NCI-H524 treated with DMSO at 0.1 percent for 48 hours (cell line): ENCODE data around the gene SPRR1A.
"Not testable (repeated sequence)": the region's sequence is repeated elsewhere in the genome, so short reads cannot be mapped to it uniquely, and the experiment has no call there.

Source experiments
- DNase-seq: peaks from one replicate; lab custom pipeline; 2025; lab: John Stamatoyannopoulos, UW

SPRR1A gene

DNA sequence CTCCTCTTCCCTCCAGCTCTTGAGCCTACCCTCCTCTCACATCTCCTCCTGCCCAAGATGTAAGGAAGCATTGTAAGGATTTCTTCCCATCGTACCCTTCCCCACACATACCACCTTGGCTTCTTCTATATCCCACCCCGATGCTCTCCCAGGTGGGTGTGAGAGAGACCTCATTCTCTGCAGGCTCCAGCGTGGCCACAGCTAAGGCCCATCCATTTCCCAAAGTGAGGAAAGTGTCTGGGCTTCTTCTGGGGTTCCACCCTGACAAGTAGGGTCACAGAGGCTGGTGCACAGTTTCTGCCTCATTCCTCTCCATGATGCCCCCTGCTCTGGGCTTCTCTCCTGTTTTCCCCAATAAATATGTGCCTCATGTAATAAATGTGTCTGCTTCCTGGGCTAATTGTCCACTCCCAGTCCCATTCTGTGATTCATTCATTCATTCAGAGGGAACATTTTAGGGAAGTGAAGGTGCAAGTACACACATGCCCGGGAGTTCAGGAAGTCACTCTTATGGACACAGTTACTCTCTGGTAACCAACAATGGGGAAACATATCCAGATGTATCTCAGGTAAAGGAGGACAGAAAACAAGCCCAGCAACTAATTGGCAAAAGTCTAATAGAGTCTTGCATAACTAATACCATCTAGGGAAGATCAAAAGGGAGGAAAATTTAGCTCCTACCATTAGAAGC lies 11.5 kb upstream of the SPRR1A start:
- DNase-seq: no peak

- DNase-seq: no peak
These were observed 7.2 kb upstream of the SPRR1A start for GRCh38 chr1:152976688-152977087.

DNA sequence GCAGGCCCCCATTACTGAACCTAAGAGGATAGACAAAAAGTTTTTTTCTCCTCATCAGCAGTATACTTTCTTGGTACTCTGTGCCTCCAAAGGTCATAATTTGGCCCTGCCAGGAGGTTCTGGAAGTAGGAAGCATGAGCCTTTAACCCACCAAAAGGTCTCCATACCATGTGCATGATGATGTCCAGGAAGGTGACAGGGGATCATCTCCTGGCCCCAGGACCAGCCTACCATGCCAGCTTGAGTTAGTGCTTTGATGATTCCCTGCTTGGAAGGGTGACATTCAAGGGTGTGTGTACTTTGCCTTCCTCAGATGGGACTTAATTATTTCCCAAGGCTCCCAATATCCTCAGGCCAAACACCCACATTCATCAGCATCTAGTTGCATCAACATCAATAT lies 6.3 kb upstream of the SPRR1A start:
- DNase-seq: no peak

DNA sequence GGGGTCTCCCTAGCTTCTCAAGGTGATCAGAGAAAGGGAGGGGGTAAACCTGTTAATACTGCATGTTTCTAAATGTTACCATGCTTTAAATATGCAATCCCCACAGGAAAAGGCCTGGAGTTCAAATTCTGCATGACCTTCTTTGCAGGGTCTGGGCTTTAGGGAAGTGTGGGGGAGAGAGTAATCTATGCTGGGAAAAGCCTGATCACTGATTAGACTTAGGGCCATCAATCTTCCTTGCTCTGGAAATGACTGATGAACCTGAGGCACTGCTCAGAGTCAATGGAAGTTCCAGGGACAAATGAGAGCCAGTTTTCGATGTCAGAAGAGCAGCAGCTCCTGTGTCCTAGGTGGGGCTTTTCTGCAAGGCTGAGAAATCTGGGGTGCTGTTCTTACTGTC lies 3.2 kb upstream of the SPRR1A start:
- DNase-seq: no peak

- DNase-seq: no peak
These were observed 2.6 kb upstream of the SPRR1A start for GRCh38 chr1:152981146-152981871.

GRCh38 chr1:152982076-152982475 lies 1.8 kb upstream of the SPRR1A start:
- no peak for DNase-seq

- no peak for DNase-seq
These were observed 647 bp upstream of the SPRR1A start for GRCh38 chr1:152983234-152983633.

DNA sequence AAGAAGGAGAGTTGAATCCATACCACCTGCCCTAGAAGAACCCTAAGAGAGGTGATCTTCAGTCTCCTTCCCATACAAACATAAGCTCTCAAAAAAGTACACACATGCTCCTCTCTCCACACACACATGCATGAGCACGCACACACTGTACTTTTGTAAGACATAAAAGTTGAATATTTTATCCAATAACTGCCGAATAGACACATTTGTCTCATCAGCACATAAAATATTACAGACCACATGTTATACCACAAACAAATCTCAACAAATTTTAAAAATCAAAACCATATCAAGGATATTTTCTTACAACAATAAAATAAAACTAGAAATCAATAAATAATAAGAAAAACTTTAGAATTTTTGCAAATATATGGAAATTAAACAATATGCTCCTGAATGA lies 2.7 kb downstream of the SPRR1A start:
- no peak for DNase-seq

DNA sequence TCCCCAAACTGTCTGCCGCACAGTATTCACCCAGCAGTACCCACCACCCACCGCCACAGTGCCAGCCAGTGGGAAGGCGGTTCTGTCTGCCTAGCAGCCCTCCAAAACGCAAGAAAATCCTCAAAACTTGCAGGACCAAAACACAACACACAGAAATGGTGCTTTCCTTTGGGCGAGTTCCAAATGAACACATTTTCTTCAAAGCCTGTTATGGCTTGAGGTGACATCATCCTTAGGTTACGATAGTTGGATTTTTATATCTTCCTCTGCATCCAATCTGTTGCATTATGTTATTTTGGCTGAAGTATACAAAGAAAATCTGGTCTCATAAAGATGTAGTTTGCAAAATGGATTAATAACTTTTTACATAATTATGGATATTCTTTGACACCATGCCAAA lies 9.3 kb downstream of the SPRR1A start:
- DNase-seq: no peak

- DNase-seq: no peak
These were observed 12.0 kb downstream of the SPRR1A start for GRCh38 chr1:152995842-152996241.

- no peak for DNase-seq
These were observed 12.9 kb downstream of the SPRR1A start for GRCh38 chr1:152996633-152997400.

GRCh38 chr1:152997901-152998300 lies 14.0 kb downstream of the SPRR1A start:
- no peak for DNase-seq

DNA sequence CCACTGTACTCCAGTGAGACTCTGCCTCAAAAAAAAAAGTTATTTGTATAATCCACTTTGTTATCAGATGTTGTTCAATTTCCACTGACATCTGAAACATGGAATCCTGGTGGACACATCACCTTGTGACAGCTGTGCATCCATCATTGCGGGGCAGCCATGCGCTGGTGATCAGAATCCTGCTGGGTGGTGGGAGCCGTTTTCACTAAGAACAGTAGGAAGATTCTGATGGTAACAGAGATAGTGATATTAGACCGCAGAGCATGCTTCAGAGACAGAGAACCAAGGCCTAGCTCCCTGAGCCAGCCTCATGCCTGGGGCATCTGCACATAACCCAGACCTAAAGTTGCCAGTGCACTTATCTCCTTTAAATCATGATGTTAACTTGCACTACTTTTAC lies 14.6 kb downstream of the SPRR1A start:
- DNase-seq: no peak

- no peak for DNase-seq
These were observed 15.9 kb downstream of the SPRR1A start for GRCh38 chr1:152999818-153000217.

DNA sequence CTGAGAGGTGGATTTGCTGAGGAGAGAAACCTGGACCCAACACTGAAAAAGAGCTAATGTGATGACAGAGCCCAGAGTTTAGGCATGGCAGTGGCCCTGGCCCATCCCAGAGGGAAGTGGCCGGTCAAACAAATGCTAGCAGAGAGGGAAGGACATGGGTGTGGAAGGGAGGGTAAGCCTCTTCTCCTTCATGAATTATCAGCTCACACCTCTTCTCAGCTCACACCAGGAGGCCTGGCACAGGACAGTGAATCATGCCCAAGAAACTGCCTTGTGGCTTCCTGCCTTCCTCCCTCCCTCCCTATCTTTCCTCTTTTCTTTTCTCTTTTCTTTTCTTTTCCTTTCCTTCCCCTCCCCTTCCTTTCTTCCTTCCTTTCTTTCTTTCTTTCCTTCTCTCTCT lies 16.4 kb downstream of the SPRR1A start:
- no peak for DNase-seq

- no peak for DNase-seq
These were observed 17.5 kb downstream of the SPRR1A start, which contains the start of gene SPRR3 for GRCh38 chr1:153001382-153001781. Gene SPRR3, plus strand, starts transcription at chr1:153001749. Its CDS starts 1,272 bp downstream, at chr1:153003021.

DNA sequence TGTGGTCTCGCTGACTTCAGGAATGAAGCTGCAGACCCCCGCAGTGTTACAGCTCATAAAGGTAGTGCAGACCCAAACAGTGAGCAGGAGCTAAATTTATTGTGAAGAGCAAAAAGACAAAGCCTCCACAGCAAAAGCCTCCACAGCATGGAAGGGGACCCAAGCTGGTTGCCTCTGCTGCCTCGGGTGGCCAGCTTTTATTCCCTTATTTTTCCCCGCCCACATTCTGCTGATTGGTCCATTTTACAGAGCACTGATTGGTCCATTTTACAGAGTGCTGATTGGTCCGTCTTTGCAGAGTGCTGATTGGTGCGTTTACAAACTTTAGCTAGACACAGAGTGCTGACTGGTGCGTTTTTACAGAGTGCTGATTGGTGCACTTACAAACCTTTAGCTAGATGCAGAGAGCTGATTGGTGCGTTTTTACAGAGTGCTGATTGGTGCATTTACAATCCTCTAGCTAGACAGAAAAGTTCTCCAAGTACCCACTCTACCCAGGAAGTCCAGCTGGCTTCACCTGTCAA lies 27.4 kb downstream of the SPRR1A start:
- DNase-seq: not testable (repeated sequence)

DNA sequence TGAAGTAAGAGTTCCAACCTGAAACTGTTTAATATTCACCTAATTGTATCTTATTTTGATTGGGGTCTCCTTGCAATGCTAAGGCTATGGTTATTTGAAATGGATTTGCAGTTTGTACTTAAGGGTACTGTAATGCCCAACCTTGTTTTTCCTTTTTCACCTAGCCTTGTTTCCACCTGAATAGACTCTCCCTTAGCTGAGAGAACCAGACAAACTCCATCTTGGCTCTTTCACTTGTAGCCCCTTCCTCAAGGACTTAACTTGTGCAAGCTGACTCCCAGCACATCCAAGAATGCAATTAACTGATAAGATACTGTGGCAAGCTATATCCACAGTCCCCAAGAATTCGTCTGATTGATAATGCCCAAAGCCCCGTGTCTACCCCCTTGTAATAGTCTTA lies 37.9 kb downstream of the SPRR1A start:
- not testable (repeated sequence) for DNase-seq

DNA sequence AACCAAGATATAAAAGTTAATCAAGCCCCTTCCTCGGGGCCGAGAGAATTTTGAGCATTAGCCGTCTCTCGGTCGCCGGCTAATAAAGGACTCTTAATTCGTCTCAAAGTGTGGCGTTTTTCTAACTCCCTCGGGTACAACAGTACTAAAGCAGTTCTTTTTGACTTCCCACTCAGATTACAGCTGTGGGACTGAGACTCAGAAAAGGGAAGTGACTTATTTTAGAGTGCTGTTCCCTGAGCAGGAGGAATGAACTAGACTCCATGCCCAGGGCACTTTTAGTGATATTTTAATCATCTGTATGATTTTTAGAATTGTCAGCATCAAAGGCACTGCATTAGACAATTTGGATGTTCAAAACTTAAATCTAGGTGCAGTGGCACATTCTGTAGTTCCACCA lies 38.5 kb downstream of the SPRR1A start:
- not testable (repeated sequence) for DNase-seq

GRCh38 chr1:153023109-153023508 lies 39.2 kb downstream of the SPRR1A start:
- DNase-seq: no peak

GRCh38 chr1:153024413-153024812 lies 40.5 kb downstream of the SPRR1A start:
- DNase-seq: no peak

- DNase-seq: no peak
These were observed 41.9 kb downstream of the SPRR1A start for GRCh38 chr1:153025797-153026196.

DNA sequence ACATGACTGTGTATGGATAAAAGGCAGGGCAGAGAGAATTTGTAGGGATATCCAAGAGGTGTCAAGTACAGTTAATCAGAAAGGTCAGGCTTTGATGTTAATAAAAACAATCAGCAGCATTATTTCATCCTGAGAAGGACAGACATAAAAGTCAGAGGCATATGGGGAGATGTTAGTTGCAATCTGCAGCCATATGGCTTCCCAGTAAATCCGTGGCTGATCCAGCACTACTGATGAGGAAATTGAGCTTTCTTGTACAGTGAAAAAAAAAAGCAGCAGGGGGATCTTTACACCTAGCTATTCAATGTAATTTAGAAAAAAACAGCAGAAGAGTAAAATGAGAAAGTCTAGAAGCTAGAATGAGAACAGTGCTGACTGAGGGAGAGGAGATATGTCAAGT lies 44.9 kb downstream of the SPRR1A start:
- no peak for DNase-seq
